CD14-positive monocyte (primary cell): ENCODE measurements around the gene ZNF543. TPM values are rescaled to one million over a fixed set of nuclear protein-coding genes. Genes with fewer than 3 reads are reported as not detected.

Source experiments
- DNase-seq, 3 donors: peaks; one replicate each; pipeline ENCODE4 v3.0.0-alpha.2; 2011 to 2022
- H2AFZ ChIP-seq: 2 replicates; pipeline ENCODE4 v1.6.0; 2012; ENCODE audit warnings: mild to moderate bottlenecking, low read depth, low read length, inconsistent platforms; ENCODE audit not compliant: insufficient read depth, poor library complexity, severe bottlenecking
- H3K27ac ChIP-seq, 2 donors: 1 replicate in 1 of 2; 2 replicates in 1 of 2; pipeline ENCODE4 v1.5.1; 2012 to 2013; ENCODE audit warnings: low read length in 2 of 2, control low read depth in 1 of 2, inconsistent platforms in 1 of 2, low read depth in 1 of 2, mild to moderate bottlenecking in 1 of 2
- H3K27me3 ChIP-seq, 2 donors: one replicate each; pipeline versions ENCODE4 v1.6.0 to v1.6.1; 2011 to 2013; ENCODE audit warnings: low read length in 2 of 2; ENCODE audit not compliant: control insufficient read depth in 2 of 2, insufficient read depth in 2 of 2
- H3K36me3 ChIP-seq, 2 donors: replicated peaks in 1 of 2; 1 replicate in 1 of 2; 2 replicates in 1 of 2; pipeline versions ENCODE4 v1.5.1 to v1.6.1; 2012 to 2013; ENCODE audit warnings: low read length in 2 of 2, control low read depth in 1 of 2, inconsistent platforms in 1 of 2, mild to moderate bottlenecking in 1 of 2; ENCODE audit not compliant: insufficient read depth in 2 of 2, control insufficient read depth in 1 of 2
- H3K4me1 ChIP-seq, 2 donors: 1 replicate in 1 of 2; 2 replicates in 1 of 2; pipeline versions ENCODE4 v1.5.1 to v1.6.1; 2012 to 2013; ENCODE audit warnings: low read length in 2 of 2, control low read depth in 1 of 2, inconsistent platforms in 1 of 2, mild to moderate bottlenecking in 1 of 2, moderate library complexity in 1 of 2; ENCODE audit not compliant: insufficient read depth in 2 of 2, control insufficient read depth in 1 of 2
- H3K4me2 ChIP-seq: replicated peaks from 2 replicates; pipeline ENCODE3; 2012; ENCODE audit warnings: low read length, moderate library complexity, mild to moderate bottlenecking; ENCODE audit not compliant: poor library complexity, severe bottlenecking; ENCODE audit errors: extremely low read depth
- H3K4me3 ChIP-seq, 3 experiments: fragments of 200-600 bp in 1 of 3; sonication (generic) in 1 of 3; replicated peaks in 1 of 3; 1 replicate in 2 of 3; 2 replicates in 1 of 3; pipeline ENCODE4 v1.5.1; 2011 to 2013; ENCODE audit warnings: low read length in 3 of 3, mild to moderate bottlenecking in 3 of 3, control low read depth in 2 of 3, low read depth in 2 of 3, inconsistent platforms in 1 of 3, moderate library complexity in 1 of 3
- H3K79me2 ChIP-seq: 2 replicates; pipeline ENCODE4 v1.6.0; 2012; ENCODE audit warnings: mild to moderate bottlenecking, control low read depth, inconsistent platforms, low read length, moderate library complexity; ENCODE audit not compliant: insufficient read depth
- H3K9ac ChIP-seq: 2 replicates; pipeline ENCODE4 v1.6.0; 2017; ENCODE audit warnings: low read length, mild to moderate bottlenecking; ENCODE audit not compliant: insufficient read depth, poor library complexity, severe bottlenecking
- H3K9me3 ChIP-seq, 2 donors: replicated peaks in 1 of 2; 1 replicate in 1 of 2; 2 replicates in 1 of 2; pipeline versions ENCODE4 v1.5.1 to v1.6.1; 2012 to 2013; ENCODE audit warnings: low read length in 2 of 2, control low read depth in 1 of 2; ENCODE audit not compliant: control insufficient read depth in 1 of 2, insufficient read depth in 1 of 2
- H4K20me1 ChIP-seq: 2 replicates; pipeline ENCODE4 v1.6.0; 2012; ENCODE audit warnings: mild to moderate bottlenecking, low read length, control low read depth, moderate library complexity; ENCODE audit not compliant: insufficient read depth
- H3K27ac Mint-ChIP-seq, 7 donors: one replicate each; pipeline ENCODE4 v1.8.0; 2020; ENCODE audit warnings: mild to moderate bottlenecking in 7 of 7, mixed read lengths in 7 of 7, moderate library complexity in 6 of 7, inconsistent platforms in 2 of 7
- H3K27me3 Mint-ChIP-seq, 3 donors: one replicate each; pipeline ENCODE4 v1.8.0; 2021 to 2022; ENCODE audit warnings: low read depth in 3 of 3, mild to moderate bottlenecking in 3 of 3, mixed read lengths in 3 of 3, moderate library complexity in 3 of 3, inconsistent platforms in 1 of 3
- H3K36me3 Mint-ChIP-seq, 2 donors: one replicate each; pipeline ENCODE4 v1.8.0; 2020; ENCODE audit warnings: mixed read lengths in 2 of 2, inconsistent platforms in 1 of 2, mild to moderate bottlenecking in 1 of 2
- H3K4me1 Mint-ChIP-seq: one replicate; pipeline ENCODE4 v1.8.0; 2020; ENCODE audit warnings: mild to moderate bottlenecking, mixed read lengths
- H3K4me3 Mint-ChIP-seq, 2 donors: one replicate each; pipeline ENCODE4 v1.8.0; 2020; ENCODE audit warnings: mild to moderate bottlenecking in 2 of 2, mixed read lengths in 2 of 2, moderate library complexity in 1 of 2
- H3K9me3 Mint-ChIP-seq, 7 donors: one replicate each; pipeline ENCODE4 v1.8.0; 2020 to 2022; ENCODE audit warnings: mixed read lengths in 7 of 7, mild to moderate bottlenecking in 6 of 7, moderate library complexity in 6 of 7, inconsistent platforms in 2 of 7
- CTCF ChIP-seq: fragments of 200-600 bp; IDR thresholded peaks from one replicate; pipeline ENCODE4 v1.8.0; 2022; ENCODE audit warnings: antibody characterized with exemption, mild to moderate bottlenecking
- WGBS: methylation state at CpG from one replicate; pipeline ENCODE4 v1.1.5; 2013; ENCODE audit warnings: missing lambda C conversion rate; ENCODE audit not compliant: insufficient coverage; 5-methylcytosine and 5-hydroxymethylcytosine counted together
- intact Hi-C, 2 donors: fragments of 100-400 bp; cut with micrococcal nuclease; formaldehyde crosslinking; loops; one replicate each; pipeline versions ENCODE4 v1.15.0 to v1.15.1; 2023
- polyA plus RNA-seq, 3 donors: library from polyadenylated mRNA; depleted of rRNA in 1 of 3; unstranded in 2 of 3; stranded (reverse) in 1 of 3; fragments of 300-500 nt in 2 of 3; fragments of >200 nt in 1 of 3; fragmentation: Illumina TruSeq in 2 of 3; gene quantifications; 1 replicate in 2 of 3; 2 replicates in 1 of 3; pipeline ENCODE4 v1.2.3, GENCODE V29; 2012 to 2021

The ZNF543 gene
- polyA plus RNA-seq, 3 donors: 0.85 to 1.1 (median 0.99) TPM

- peaks cover 17 to 20% of the 10 kb centered on the region in 2 donors for H3K4me1 ChIP-seq
- Mint-ChIP-seq H3K27ac (peak within 1 kb of the TSS; percentile 85 to 94 (median 90)), H3K36me3 (peaks cover 37 to 45% of the 10 kb centered on the region in 2 donors), H3K4me3 (peak within 1 kb of the TSS; percentile 95), H3K9me3 (peaks cover 24 to 70% (median 61%) of the 10 kb centered on the region in 7 donors), H3K4me1 (peaks cover 29% of the 10 kb centered on the region), H3K27me3 (peaks cover 0 to 15% (median 2%) of the 10 kb centered on the region in 3 donors)
- peak; percentile 84 to 88 (median 88) for DNase-seq
- peak within 1 kb of the TSS; percentile 76 to 96 (median 81) for H3K4me3 ChIP-seq
- no peaks in the 10 kb centered on the region for H4K20me1 ChIP-seq
- no peak for TF ChIP-seq CTCF
- H3K4me2 ChIP-seq: peak within 1 kb of the TSS; percentile 88
- peaks cover 33 to 39% of the 10 kb centered on the region in 2 donors for H3K9me3 ChIP-seq
- 2% methylated on average over 56 of the region's 57 CpGs for WGBS
- peak within 1 kb of the TSS; percentile 86 for H3K9ac ChIP-seq
- H3K27ac ChIP-seq: peak within 1 kb of the TSS; percentile 46 to 96
- H3K36me3 ChIP-seq: peaks cover 25 to 36% of the 10 kb centered on the region in 2 donors
- H3K27me3 ChIP-seq: no peaks in the 10 kb centered on the region
- intact Hi-C loops: loop anchor here (1.0 to 10.0 kb wide), 3 partner anchors 38 to 106 kb away; partner anchors contain the start of genes ZNF460 (in 1 of the 2), ZNF548 (in 1 of the 2) and ZNF805 (in 1 of the 2)
- peaks cover 16% of the 10 kb centered on the region for H3K79me2 ChIP-seq
- H2AFZ ChIP-seq: peak within 1 kb of the TSS; percentile 99
These were observed 30.9 kb downstream of the ZNF543 start, which contains the start of gene ZNF304 for GRCh38 chr19:57350877-57351805. Gene ZNF304 (plus strand): TSS chr19:57351271. CDS start chr19:57351665, 394 bp downstream.

GRCh38 chr19:57351867-57352266, 31.6 kb downstream of the ZNF543 start:
- no peak for DNase-seq
- peaks cover 0 to 10% (median 0%) of the 10 kb centered on the region in 3 donors for H3K27me3 Mint-ChIP-seq
- peaks cover 32 to 44% of the 10 kb centered on the region in 2 donors for H3K36me3 ChIP-seq
- peak overlapping the region in 1 of 2 donors; percentile 96 for H3K27ac ChIP-seq
- H3K4me2 ChIP-seq: peak overlapping the region; percentile 88
- peaks cover 29 to 72% (median 64%) of the 10 kb centered on the region in 7 donors for H3K9me3 Mint-ChIP-seq
- H3K36me3 Mint-ChIP-seq: peaks cover 44 to 52% of the 10 kb centered on the region in 2 donors
- intact Hi-C loops: loop anchor here (1.0 to 10.0 kb wide), 3 partner anchors 37 to 107 kb away; partner anchors contain the start of genes ZNF460 (in 1 of the 2), ZNF548 (in 1 of the 2) and ZNF805 (in 1 of the 2)
- peaks cover 16% of the 10 kb centered on the region for H3K79me2 ChIP-seq
- H2AFZ ChIP-seq: peak overlapping the region; percentile 99
- H3K9me3 ChIP-seq: peaks cover 37 to 46% of the 10 kb centered on the region in 2 donors
- H3K4me1 ChIP-seq: peaks cover 17 to 20% of the 10 kb centered on the region in 2 donors
- H3K4me3 Mint-ChIP-seq: peak overlapping the region; percentile 95
- H3K4me3 ChIP-seq: peak overlapping the region; percentile 76 to 96 (median 81)
- peaks cover 29% of the 10 kb centered on the region for H3K4me1 Mint-ChIP-seq
- H3K27me3 ChIP-seq: no peaks in the 10 kb centered on the region
- WGBS: 26% methylated on average over 7 of the region's 7 CpGs
- peak overlapping the region; percentile 86 for H3K9ac ChIP-seq
- H3K27ac Mint-ChIP-seq: peak overlapping the region in 6 of 7 donors; percentile 54 to 94 (median 91)
- no peak for TF ChIP-seq CTCF
- no peaks in the 10 kb centered on the region for H4K20me1 ChIP-seq
